GM19193 (cell line): Measurements from ENCODE around the gene SMIM22.

Source experiments
- POLR2A ChIP-seq: IDR thresholded peaks from 4 replicates; pipeline ENCODE4 v1.6.1; 2011; ENCODE audit not compliant: insufficient read depth, insufficient read length; ENCODE audit errors: extremely low read depth

SMIM22 gene

DNA sequence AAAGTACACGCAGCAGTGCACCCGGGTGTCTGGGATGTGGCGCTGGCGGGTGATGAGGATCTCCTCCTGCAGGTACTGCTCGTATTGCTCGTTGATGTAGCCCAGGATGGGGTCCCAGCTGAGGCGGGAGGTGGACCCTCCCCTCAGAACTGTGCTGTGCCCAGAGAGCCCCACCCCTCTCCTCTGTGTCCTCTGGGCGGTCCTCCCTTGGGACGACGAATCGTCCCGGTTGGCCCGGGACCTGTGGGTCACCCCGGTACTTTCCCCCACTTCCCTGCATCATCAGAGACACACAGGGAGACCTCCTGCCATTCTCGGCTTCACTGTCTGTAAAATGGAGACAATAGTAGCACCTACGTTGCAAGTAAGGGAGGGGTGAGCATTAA is 11.2 kb upstream of the SMIM22 start:
- TF ChIP-seq POLR2A, result no peak

- no peak for TF ChIP-seq POLR2A
Measured at GRCh38 chr16:4785758-4786433, 9.3 kb upstream of the SMIM22 start.

DNA sequence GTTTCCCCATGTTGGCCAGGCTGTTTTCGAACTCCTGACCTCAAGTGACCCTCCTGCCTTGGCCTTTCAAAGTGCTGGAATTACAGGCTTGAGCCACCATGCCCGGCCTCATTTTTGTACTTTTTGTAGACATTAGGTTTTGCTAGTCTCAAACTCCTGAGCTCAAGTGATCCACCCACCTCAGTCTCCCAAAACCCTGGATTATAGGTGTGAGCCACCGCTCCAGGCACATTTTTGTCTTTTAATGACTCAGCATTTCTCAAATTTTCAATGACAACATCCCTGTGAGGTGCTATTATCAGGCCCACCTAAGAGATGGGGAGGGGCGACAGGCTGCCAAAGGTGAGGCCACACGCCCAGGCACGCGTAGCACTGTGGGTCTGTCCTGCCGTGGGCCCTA is 8.1 kb upstream of the SMIM22 start:
- TF ChIP-seq POLR2A, result no peak

DNA sequence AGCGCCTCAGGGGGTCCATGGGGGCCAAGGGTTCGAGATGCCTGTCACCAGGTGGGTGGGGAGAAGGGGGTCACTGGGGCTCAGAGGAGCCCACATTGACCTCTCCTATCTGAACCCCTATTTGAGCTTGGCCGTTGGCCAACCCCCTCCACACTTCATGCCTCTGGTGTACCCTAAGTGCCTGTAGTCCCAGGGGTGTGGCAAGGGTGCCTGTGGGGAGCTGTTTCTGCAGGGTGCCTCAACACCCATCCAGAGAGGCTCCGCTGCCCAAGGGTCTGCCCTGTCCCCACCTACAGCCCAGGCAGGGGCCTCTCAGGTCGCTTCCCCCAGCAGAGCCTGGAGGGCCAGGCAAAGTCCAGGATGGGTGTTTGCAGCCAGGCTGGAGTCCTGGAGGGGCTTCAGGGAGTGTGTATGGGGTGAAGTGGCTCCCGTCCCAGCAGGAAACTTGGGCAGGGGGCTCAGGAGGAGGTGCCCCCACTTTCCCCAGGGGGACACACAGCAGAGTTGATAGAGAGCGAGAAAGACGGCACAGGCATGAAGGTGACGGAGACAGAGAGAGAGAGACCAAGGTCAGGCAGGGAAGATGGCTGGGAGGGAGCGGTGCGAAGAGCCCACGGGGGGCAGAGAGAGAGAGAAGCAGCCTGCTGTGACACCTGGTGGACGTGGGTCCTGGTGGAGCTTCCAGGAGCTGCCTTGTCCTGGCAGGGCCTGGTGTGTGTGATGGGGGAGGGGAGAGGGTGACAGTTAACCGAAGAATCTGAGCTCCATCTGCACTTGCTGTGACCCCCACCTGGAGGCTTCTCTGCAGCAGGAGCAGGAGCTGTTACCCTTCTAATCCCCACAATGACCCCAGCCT is 7.3 kb upstream of the SMIM22 start, which contains the start of gene SEPTIN12:
TSS of gene SEPTIN12 (minus strand) at position 719 of the 856 bp plus-strand sequence. CDS start at position 19, 700 bp downstream.
- TF ChIP-seq POLR2A, result no peak

GRCh38 chr16:4788489-4788889 is 6.7 kb upstream of the SMIM22 start:
- TF ChIP-seq POLR2A, result no peak

GRCh38 chr16:4788910-4789309 is 6.3 kb upstream of the SMIM22 start:
- TF ChIP-seq POLR2A, result no peak

- TF ChIP-seq POLR2A, result no peak
Measured at GRCh38 chr16:4790261-4790660, 4.9 kb upstream of the SMIM22 start.

GRCh38 chr16:4790871-4791270 is 4.3 kb upstream of the SMIM22 start:
- no peak for TF ChIP-seq POLR2A

GRCh38 chr16:4792951-4793513 is 2.1 kb upstream of the SMIM22 start:
- TF ChIP-seq POLR2A, result no peak

GRCh38 chr16:4795828-4796572 is 831 bp downstream of the SMIM22 start:
- TF ChIP-seq POLR2A, result no peak

GRCh38 chr16:4796982-4797804 is 2.0 kb downstream of the SMIM22 start:
- TF ChIP-seq POLR2A, result no peak

DNA sequence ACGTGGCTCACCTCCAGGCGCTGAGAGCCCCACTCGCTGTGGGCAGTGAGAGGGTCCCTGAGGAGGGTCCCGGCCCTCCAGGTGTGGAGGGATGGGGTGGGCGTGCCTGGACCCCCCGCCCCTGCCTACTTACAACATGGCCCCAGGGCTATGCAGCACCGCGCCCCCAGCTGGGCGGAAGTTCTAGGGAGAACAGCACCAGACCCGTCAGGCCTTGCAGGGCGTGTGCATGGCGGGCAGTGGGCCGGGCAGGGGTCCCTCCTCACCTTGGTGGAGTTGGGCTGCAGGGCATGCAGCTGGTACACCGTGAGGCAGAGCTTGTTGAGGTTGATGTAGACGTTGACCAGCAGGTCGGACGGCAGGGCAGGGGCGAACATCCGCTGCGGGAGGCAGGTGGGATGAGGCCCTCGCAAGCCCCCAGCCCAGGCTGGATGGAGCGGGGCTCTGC is 2.7 kb downstream of the SMIM22 start:
- TF ChIP-seq POLR2A, result no peak

- TF ChIP-seq POLR2A, result no peak
Measured at GRCh38 chr16:4798456-4798855, 3.3 kb downstream of the SMIM22 start.
